ENCODE measurements around the gene CCDC33. TPM values are rescaled to one million over a fixed set of nuclear protein-coding genes. Genes with fewer than 3 reads are reported as not detected.

CCDC33 gene
- total and polyA plus RNA-seq, 2 donors (not counting 3 experiments of a cell fraction or from before 2014, with no cell fraction given), result not detected

GRCh38 chr15:74313889-74314288 lies 77.8 kb downstream of the CCDC33 start:
- no peak for FAIRE-seq
- BruUV-seq (replicated peaks), result no TSS peak
- Histone ChIP-seq H4K20me1 (replicated peaks; ENCODE audit: control insufficient read depth, extremely low read depth, insufficient read depth, low read length) (no peaks in the 10 kb centered on the region), H3K9me1 (replicated peaks; ENCODE audit: control insufficient read depth, extremely low read depth, insufficient read depth, low read length) (no peaks in the 10 kb centered on the region), H3K9ac (replicated peaks; ENCODE audit: extremely low read depth, insufficient read depth, low read length) (no peak overlapping the region), H3K9me3 (replicated peaks; ENCODE audit: control insufficient read depth, insufficient read depth, low read length) (no peaks in the 10 kb centered on the region), H3K27me3 (ENCODE audit: control insufficient read depth in 2 of 2, insufficient read depth in 2 of 2, low read length in 2 of 2) (peaks cover 4 to 8% of the 10 kb centered on the region in 2 experiments), H3K27ac (ENCODE audit: insufficient read depth, low read depth, low read length) (no peak overlapping the region), H3K4me2 (ENCODE audit: insufficient read depth, low read length) (no peak overlapping the region), H3K36me3 (ENCODE audit: control insufficient read depth in 2 of 2, extremely low read depth in 1 of 2, insufficient read depth in 2 of 2, low read length in 2 of 2) (no peaks in the 10 kb centered on the region), H3K79me2 (ENCODE audit: control insufficient read depth, insufficient read depth, low read length) (no peaks in the 10 kb centered on the region), H3K4me3 (replicated peaks in 1 of 3; ENCODE audit: insufficient read depth in 1 of 3, low read depth in 1 of 3, low read length in 3 of 3) (no peak overlapping the region), H2AFZ (ENCODE audit: low read depth, low read length) (no peak overlapping the region), H3K4me1 (ENCODE audit: control insufficient read depth, extremely low read depth, insufficient read depth, low read length) (no peaks in the 10 kb centered on the region)
- intact Hi-C loops (cut with micrococcal nuclease) (no loop called here), dilution Hi-C loops (cut with MboI; ENCODE audit: extremely low pct_ligation_motif_present, low sequenced_read_pairs) (no loop called here)
- DNase-seq (ENCODE audit: low read depth, low spot score), result no peak
- ChIA-PET POLR2A (no interaction called here), CTCF (interaction anchor here (1.1 kb wide), 1 partner anchor 9 kb away, joined by 3 read pairs; no protein-coding TSS in a partner anchor)
- TF ChIP-seq, protein P1, sequence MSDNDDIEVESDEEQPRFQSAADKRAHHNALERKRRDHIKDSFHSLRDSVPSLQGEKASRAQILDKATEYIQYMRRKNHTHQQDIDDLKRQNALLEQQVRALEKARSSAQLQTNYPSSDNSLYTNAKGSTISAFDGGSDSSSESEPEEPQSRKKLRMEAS (IDR thresholded peaks at IDR 0.05; ENCODE audit: insufficient read depth, insufficient read length), result no peak
- TF ChIP-seq POLR2AphosphoS5 (IDR thresholded peaks at IDR 0.05; ENCODE audit: insufficient read depth, low read depth, low read length) (no peak), EZH2 (IDR thresholded peaks at IDR 0.05; ENCODE audit: borderline replicate concordance, low read depth, low read length, severe bottlenecking) (no peak), GATA2 (IDR thresholded peaks at IDR 0.05; ENCODE audit: insufficient read depth, insufficient read length, low read depth, low read length) (no peak), POLR2A (IDR thresholded peaks at IDR 0.05; ENCODE audit: low read depth, low read length) (no peak), FOS (IDR thresholded peaks at IDR 0.05; ENCODE audit: borderline replicate concordance, insufficient read depth, low read length) (no peak), JUN (IDR thresholded peaks at IDR 0.05; ENCODE audit: borderline replicate concordance, insufficient read depth, insufficient read length, low read depth) (no peak), MYC (IDR thresholded peaks at IDR 0.05; ENCODE audit: low read depth, low read length) (no peak)
- TF ChIP-seq, protein P2, sequence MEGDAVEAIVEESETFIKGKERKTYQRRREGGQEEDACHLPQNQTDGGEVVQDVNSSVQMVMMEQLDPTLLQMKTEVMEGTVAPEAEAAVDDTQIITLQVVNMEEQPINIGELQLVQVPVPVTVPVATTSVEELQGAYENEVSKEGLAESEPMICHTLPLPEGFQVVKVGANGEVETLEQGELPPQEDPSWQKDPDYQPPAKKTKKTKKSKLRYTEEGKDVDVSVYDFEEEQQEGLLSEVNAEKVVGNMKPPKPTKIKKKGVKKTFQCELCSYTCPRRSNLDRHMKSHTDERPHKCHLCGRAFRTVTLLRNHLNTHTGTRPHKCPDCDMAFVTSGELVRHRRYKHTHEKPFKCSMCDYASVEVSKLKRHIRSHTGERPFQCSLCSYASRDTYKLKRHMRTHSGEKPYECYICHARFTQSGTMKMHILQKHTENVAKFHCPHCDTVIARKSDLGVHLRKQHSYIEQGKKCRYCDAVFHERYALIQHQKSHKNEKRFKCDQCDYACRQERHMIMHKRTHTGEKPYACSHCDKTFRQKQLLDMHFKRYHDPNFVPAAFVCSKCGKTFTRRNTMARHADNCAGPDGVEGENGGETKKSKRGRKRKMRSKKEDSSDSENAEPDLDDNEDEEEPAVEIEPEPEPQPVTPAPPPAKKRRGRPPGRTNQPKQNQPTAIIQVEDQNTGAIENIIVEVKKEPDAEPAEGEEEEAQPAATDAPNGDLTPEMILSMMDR (IDR thresholded peaks at IDR 0.05; ENCODE audit: extremely low read depth in 1 of 2, insufficient read depth in 1 of 2, low read depth in 1 of 2, low read length in 2 of 2), result no peak

Measured in endothelial cell of umbilical vein (primary cell).